Fibroblast of skin of left quadriceps (primary cell): ENCODE data around the gene HOXC11.

ENCODE experiments used
- DNase-seq, 2 experiments: peaks; one replicate each; pipeline ENCODE4 v3.0.0-alpha.2; 2013; ENCODE audit warnings: low read depth in 2 of 2

HOXC11 gene

GRCh38 chr12:54021432-54022013, 48.6 kb downstream of the HOXC11 start:
- no peak for DNase-seq

- no peak for DNase-seq
Measured at GRCh38 chr12:54022960-54023884, 50.3 kb downstream of the HOXC11 start.

GRCh38 chr12:54024127-54024526, 51.2 kb downstream of the HOXC11 start:
- no peak for DNase-seq

GRCh38 chr12:54024581-54025305, 51.8 kb downstream of the HOXC11 start:
- no peak for DNase-seq

- no peak for DNase-seq
Measured at GRCh38 chr12:54025499-54026405, 52.8 kb downstream of the HOXC11 start.

- DNase-seq: no peak
Measured at GRCh38 chr12:54026640-54027441, 53.9 kb downstream of the HOXC11 start.
